ENCODE data around the gene IL10.

- no peak for TF ChIP-seq SUZ12 (IDR thresholded peaks at IDR 0.05; ENCODE audit: extremely low read depth, insufficient read depth, insufficient read length)
- TF ChIP-seq YY1 (IDR thresholded peaks at IDR 0.05; ENCODE audit: insufficient read depth, insufficient read length) = no peak
Measured at GRCh38 chr1:206776229-206776628, 3.9 kb upstream of the IL10 start.
